Heart right ventricle (tissue), 16 donors: Measurements from ENCODE around the gene KRTAP3-3. TPM values are rescaled to one million over a fixed set of nuclear protein-coding genes. Genes with fewer than 3 reads are reported as not detected.

Source experiments
- ATAC-seq, 8 donors: fragments of 200-7000 bp; cut with Tn5 transposase; one replicate each; pipeline ENCODE4 v1.9.1; 2020; ENCODE audit warnings: mild to moderate bottlenecking in 8 of 8, moderate library complexity in 8 of 8, moderate number of reproducible peaks in 1 of 8
- DNase-seq, 2 donors: peaks; one replicate each; pipeline ENCODE4 v3.0.0-alpha.2; 2020
- H3K27ac ChIP-seq, 10 donors: fragments of 200-600 bp; sonication (generic) in 2 of 10; one replicate each; pipeline versions ENCODE4 v1.5.0 to v1.8.0; 2020 to 2022; ENCODE audit warnings: mild to moderate bottlenecking in 3 of 10
- H3K27me3 ChIP-seq, 7 donors: fragments of 200-600 bp; one replicate each; pipeline ENCODE4 v1.8.0; 2021 to 2022; ENCODE audit warnings: mild to moderate bottlenecking in 2 of 7
- H3K36me3 ChIP-seq, 9 donors: fragments of 200-600 bp; sonication (generic) in 1 of 9; one replicate each; pipeline versions ENCODE4 v1.5.0 to v1.8.0; 2020 to 2022; ENCODE audit warnings: mild to moderate bottlenecking in 2 of 9
- H3K4me1 ChIP-seq, 9 donors: fragments of 200-600 bp; sonication (generic) in 1 of 9; one replicate each; pipeline versions ENCODE4 v1.5.0 to v1.8.0; 2020 to 2022; ENCODE audit warnings: mild to moderate bottlenecking in 4 of 9
- H3K4me3 ChIP-seq, 10 donors: fragments of 200-600 bp; sonication (generic) in 2 of 10; one replicate each; pipeline versions ENCODE4 v1.5.0 to v1.8.0; 2020 to 2022; ENCODE audit warnings: mild to moderate bottlenecking in 7 of 10, moderate library complexity in 2 of 10
- H3K9me3 ChIP-seq, 11 donors: fragments of 200-600 bp in 10 of 11; sonication (generic) in 2 of 11; one replicate each; pipeline versions ENCODE4 v1.5.0 to v1.8.0; 2013 to 2022; ENCODE audit warnings: mild to moderate bottlenecking in 2 of 11, control low read depth in 1 of 11, moderate library complexity in 1 of 11
- WGBS, 2 donors: extraction: QIAGEN DNeasy Blood & Tissue Kit; methylation state at CpG; one replicate each; pipeline ENCODE4 v1.1.7; 2013; ENCODE audit warnings: inconsistent platforms in 1 of 2; 5-methylcytosine and 5-hydroxymethylcytosine counted together
- intact Hi-C, 10 donors: fragments of 100-400 bp; cut with DNase I; formaldehyde crosslinking; loops; one replicate each; pipeline versions ENCODE4 v1.11.1 to v1.14.2; 2022
- polyA plus RNA-seq, 2 donors: library from polyadenylated mRNA; stranded (reverse); fragments of 200-250 nt; gene quantifications; one replicate each; pipeline ENCODE4 v1.2.3, GENCODE V29; 2013
- total RNA-seq, 10 donors: library from RNA; stranded (reverse); fragmentation: NEBNext Ultra II Directional in 3 of 10; extraction: Animal tissue kit (Norgen Biotek cat#: 25700) in 3 of 10; gene quantifications; one replicate each; pipeline versions ENCODE4 v1.2.1 to v1.2.4, GENCODE V29; 2021 to 2023
- TF ChIP-seq, protein P1 (sequence below), 9 donors: fragments of 200-600 bp; sonication (generic) in 2 of 9; IDR thresholded peaks; one replicate each; pipeline versions ENCODE4 v1.5.0 to v1.8.0; 2021 to 2022; ENCODE audit warnings: antibody characterized with exemption in 9 of 9, mild to moderate bottlenecking in 5 of 9, moderate library complexity in 1 of 9
- donor health status: Arrhythmogenic right ventricular cardiomyopathy.
- donor health status: ischemic (EF 13 %, LVEDD 7.1; RV severe dilation, severe dysfunction).
- donor health status: healthy with polysubstance abuse.
- donor health status: DM: no; HTN: yes; CAD: no.
- donor health status: DM: no; HTN: no; CAD: no.
- donor health status: ischemic (EF 25% LVEDD 6.9; RV normal size, moderate dysfunction).
- donor health status: ischemic (EF 25% LVEDD 5.7; RV mildly dilated, moderate dysfunction).
- donor health status: healthy.
- donor health status: DM: yes; HTN: yes; CAD: no.
- donor health status: Ischemic cardiomyopathy.
- donor health status: ischemic (EF 35%, LVEDD 5.7; RV mildly dilated, moderate dysfunction).
- donor health status: nonischemic (EF 11% LVEDD 7.7; RV severe dilation, severe dysfunction).
- donor health status: DM: yes; HTN: yes; CAD: no.
- donor health status: PGD.
- donor health status: ischemic (EF 29% LVEDD 5.4; RV normal size, mild dysfunction).
- donor health status: nonischemic (EF 23%, LVEDD 6.1; RV moderate dilation, normal function).

The KRTAP3-3 gene
- total and polyA plus RNA-seq, 12 donors = not detected

- peaks cover 0 to 7% (median 0%) of the 10 kb centered on the region in 9 donors for H3K4me1 ChIP-seq
- H3K27ac ChIP-seq = no peak overlapping the region
- H3K4me3 ChIP-seq = no peak overlapping the region
- H3K9me3 ChIP-seq = no peaks in the 10 kb centered on the region
- ATAC-seq = no peak
- DNase-seq = no peak
- WGBS, 2 donors = 50 to 70% methylated on average over 3 of the region's 3 CpGs
- TF ChIP-seq, protein P1, sequence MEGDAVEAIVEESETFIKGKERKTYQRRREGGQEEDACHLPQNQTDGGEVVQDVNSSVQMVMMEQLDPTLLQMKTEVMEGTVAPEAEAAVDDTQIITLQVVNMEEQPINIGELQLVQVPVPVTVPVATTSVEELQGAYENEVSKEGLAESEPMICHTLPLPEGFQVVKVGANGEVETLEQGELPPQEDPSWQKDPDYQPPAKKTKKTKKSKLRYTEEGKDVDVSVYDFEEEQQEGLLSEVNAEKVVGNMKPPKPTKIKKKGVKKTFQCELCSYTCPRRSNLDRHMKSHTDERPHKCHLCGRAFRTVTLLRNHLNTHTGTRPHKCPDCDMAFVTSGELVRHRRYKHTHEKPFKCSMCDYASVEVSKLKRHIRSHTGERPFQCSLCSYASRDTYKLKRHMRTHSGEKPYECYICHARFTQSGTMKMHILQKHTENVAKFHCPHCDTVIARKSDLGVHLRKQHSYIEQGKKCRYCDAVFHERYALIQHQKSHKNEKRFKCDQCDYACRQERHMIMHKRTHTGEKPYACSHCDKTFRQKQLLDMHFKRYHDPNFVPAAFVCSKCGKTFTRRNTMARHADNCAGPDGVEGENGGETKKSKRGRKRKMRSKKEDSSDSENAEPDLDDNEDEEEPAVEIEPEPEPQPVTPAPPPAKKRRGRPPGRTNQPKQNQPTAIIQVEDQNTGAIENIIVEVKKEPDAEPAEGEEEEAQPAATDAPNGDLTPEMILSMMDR (IDR thresholded peaks at IDR 0.05) = no peak
- H3K27me3 ChIP-seq = peaks cover 0 to 47% (median 22%) of the 10 kb centered on the region in 7 donors
- intact Hi-C loops = no loop called here
- no peaks in the 10 kb centered on the region for H3K36me3 ChIP-seq
Measured at GRCh38 chr17:40980117-40980516, 13.8 kb downstream of the KRTAP3-3 start.

GRCh38 chr17:40978575-40979151 is 15.3 kb downstream of the KRTAP3-3 start:
- peaks cover 0 to 7% (median 0%) of the 10 kb centered on the region in 9 donors for H3K4me1 ChIP-seq
- no peak overlapping the region for H3K4me3 ChIP-seq
- H3K36me3 ChIP-seq = no peaks in the 10 kb centered on the region
- intact Hi-C loops = no loop called here
- TF ChIP-seq, protein P1 (IDR thresholded peaks at IDR 0.05) = no peak
- ATAC-seq (no peak), DNase-seq (no peak)
- peaks cover 0 to 44% (median 14%) of the 10 kb centered on the region in 7 donors for H3K27me3 ChIP-seq
- WGBS, 2 donors = 67 to 76% methylated on average over 13 of the region's 13 CpGs
- no peak overlapping the region for H3K27ac ChIP-seq
- H3K9me3 ChIP-seq = no peaks in the 10 kb centered on the region

DNA sequence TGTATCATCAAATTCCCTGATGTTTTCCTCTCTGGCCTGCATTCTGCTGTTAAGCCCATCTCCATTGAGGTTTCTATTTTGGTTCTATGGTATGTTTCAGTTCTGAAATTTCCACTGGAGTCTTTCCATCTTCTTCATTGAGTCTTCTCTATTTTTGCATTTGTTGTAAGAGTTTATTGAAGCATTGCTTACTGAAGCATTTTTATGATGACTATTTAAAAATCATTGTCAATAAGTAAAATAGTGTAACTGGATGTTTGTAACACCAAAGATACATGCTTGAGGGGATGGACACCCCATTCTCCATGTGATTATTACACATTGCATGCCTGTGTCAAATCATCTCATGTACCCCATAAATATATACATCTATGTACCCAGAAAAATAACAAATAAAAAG is 18.4 kb downstream of the KRTAP3-3 start:
- TF ChIP-seq, protein P1 (IDR thresholded peaks at IDR 0.05) = no peak
- peaks cover 0 to 2% (median 0%) of the 10 kb centered on the region in 9 donors for H3K4me1 ChIP-seq
- no peaks in the 10 kb centered on the region for H3K36me3 ChIP-seq
- H3K9me3 ChIP-seq = peaks cover 0 to 4% (median 0%) of the 10 kb centered on the region in 11 donors
- intact Hi-C loops = no loop called here
- H3K27ac ChIP-seq = no peak overlapping the region
- peaks cover 0 to 34% (median 11%) of the 10 kb centered on the region in 7 donors for H3K27me3 ChIP-seq
- no peak for DNase-seq
- no peak for ATAC-seq
- no peak overlapping the region for H3K4me3 ChIP-seq

DNA sequence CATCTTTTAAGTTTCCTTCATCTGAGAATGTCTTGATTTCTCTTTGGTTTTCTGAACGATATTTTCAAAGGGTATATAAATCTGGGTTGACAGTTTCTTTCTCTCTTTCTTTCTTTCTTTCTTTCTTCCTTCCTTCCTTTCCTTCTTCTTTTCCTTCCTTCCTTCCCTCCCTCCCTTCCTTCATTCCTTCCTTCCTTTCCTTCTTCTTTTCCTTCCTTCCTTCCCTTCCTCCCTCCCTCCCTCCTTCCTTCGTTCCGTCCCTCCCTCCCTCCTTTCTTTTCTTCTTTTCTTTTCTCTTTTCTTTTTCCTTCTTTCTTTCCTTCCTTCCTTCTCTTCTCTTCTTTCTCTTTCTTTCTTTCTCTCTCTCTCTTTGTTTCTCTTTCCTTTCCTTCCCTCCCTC is 19.6 kb downstream of the KRTAP3-3 start:
- intact Hi-C loops = no loop called here
- ATAC-seq = no peak
- Histone ChIP-seq H3K27me3 (peaks cover 0 to 33% (median 11%) of the 10 kb centered on the region in 7 donors), H3K4me1 (no peaks in the 10 kb centered on the region), H3K9me3 (peaks cover 0 to 7% (median 0%) of the 10 kb centered on the region in 11 donors), H3K36me3 (no peaks in the 10 kb centered on the region), H3K4me3 (no peak overlapping the region), H3K27ac (no peak overlapping the region)
- DNase-seq = no peak
- WGBS, 2 donors = 90 to 97% methylated on average over 3 of the region's 3 CpGs
- TF ChIP-seq, protein P1 (IDR thresholded peaks at IDR 0.05) = no peak
